ENCODE measurements around the gene AHNAK. TPM values are rescaled to one million over a fixed set of nuclear protein-coding genes. Genes with fewer than 3 reads are reported as not detected.
"Not testable (repeated sequence)": the region's sequence is repeated elsewhere in the genome, so short reads cannot be mapped to it uniquely, and the experiment has no call there.

Gene AHNAK
- total RNA-seq, 1 experiment from 2014 or later = 281 TPM

- no peak for DNase-seq (ENCODE audit: low spot score)
Measured at GRCh38 chr11:62464655-62465054, 82.0 kb downstream of the AHNAK start.

- no peak for DNase-seq (ENCODE audit: low spot score)
Measured at GRCh38 chr11:62463121-62463542, 83.5 kb downstream of the AHNAK start.

- DNase-seq (ENCODE audit: low spot score) = no peak
Measured at GRCh38 chr11:62462508-62462892, 84.1 kb downstream of the AHNAK start.

- DNase-seq (ENCODE audit: low spot score) = peak; percentile 22
Measured at GRCh38 chr11:62461740-62462507, 84.7 kb downstream of the AHNAK start.

DNA sequence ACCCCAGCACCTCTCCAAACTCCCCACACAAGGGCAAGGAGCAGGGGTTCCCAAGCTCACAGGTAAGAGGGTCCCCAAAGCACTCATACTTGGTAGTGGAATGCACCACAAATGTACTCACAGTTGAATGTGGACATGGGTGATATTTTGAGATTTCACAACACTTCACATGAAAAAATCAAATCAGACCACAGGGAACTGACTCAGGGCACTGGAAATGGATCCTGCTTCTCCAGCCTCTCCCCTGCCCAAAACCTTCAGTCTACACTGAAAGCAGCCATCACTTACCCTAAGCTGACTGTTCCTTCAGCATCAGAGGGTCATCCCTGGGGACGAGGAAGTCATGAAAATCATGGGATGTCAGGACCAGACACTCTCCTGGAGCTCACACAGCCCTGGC, 87.5 kb downstream of the AHNAK start:
- DNase-seq (ENCODE audit: low spot score) = peak; percentile 19

- DNase-seq (ENCODE audit: low spot score) = peak; percentile 83
Measured at GRCh38 chr11:62458212-62459002, 88.2 kb downstream of the AHNAK start.

GRCh38 chr11:62457478-62457877, 89.1 kb downstream of the AHNAK start:
- no peak for DNase-seq (ENCODE audit: low spot score)

DNA sequence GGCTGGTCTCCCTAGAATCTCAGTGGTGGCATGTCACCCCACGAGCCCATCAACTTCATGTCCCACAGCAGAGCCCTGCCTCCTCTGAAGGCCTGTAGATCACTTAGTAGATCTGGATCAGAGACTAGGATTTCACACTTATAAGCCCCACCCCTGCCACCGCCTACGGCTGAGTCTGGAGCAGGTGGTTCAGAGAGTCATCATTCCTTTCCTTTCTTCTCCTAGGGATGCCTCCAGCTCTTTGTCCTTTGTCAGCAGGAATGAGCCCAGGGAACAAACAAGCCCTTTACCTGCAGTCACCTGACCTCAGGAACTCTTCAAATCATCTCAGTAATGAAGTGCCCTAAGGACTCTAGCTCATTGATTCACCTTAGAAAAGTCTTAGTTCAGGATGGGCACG, 90.0 kb downstream of the AHNAK start:
- DNase-seq (ENCODE audit: low spot score) = peak; percentile 55

- DNase-seq (ENCODE audit: low spot score) = no peak
Measured at GRCh38 chr11:62452839-62453468, 93.7 kb downstream of the AHNAK start.

DNA sequence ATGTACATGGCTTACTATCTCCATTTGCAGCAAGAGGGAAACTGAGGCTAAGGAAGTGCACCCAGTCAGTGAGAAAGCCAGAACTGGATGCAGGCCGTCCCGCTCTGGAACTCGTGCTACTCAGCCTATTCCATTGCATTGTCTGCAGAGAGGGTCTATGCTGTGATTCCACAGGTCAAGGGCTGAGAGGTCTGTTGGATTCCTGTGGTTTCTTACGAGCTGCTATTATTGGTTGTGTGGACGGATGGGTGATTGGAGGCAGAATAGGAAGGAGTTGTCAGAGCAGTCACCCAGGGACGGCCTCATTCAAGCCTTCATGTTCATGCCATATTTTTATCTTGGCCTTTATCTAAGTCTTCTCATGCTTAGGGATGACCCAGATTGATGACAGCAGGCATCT, 94.3 kb downstream of the AHNAK start:
- DNase-seq (ENCODE audit: low spot score) = no peak

DNA sequence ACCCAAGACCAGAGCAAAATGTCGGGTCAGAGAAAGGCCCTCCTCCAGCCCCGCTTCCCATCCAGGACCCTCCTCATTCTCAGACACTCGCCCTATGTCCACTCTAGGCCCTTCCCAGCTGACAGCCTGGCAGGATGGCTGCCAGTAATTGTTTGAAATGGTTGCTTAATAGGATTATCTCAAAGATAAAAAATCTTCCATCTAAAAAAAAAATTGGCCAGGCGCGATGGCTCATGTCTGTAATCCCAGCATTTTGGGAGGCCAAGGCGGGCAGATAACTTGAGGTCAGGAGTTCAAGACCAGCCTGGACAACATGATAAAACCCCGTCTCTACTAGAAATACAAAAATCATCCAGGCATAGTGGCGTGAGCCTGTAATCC, 95.4 kb downstream of the AHNAK start:
- no peak for DNase-seq (ENCODE audit: low spot score)

- no peak for DNase-seq (ENCODE audit: low spot score)
Measured at GRCh38 chr11:62450543-62451240, 95.9 kb downstream of the AHNAK start.

DNA sequence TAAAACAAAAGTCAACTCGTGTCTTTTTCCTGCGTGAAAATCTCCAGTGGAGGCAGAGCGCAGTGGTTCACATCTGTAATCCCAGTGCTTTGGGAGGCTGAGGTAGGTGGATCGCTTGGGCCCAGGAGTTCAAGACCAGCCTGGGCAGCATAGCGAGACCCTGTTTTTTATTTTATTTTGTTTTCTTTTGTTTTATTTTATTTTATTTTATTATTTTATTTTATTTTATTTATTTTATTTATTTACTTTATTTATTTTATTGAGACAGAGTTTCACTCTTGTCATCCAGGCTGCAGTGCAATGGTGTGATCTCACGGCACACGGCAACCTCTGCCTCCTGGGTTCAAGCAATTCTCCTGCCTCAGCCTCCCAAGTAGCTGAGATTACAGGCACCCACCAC, 96.7 kb downstream of the AHNAK start:
- DNase-seq (ENCODE audit: low spot score) = not testable (repeated sequence)

GRCh38 chr11:62449451-62449851, 97.2 kb downstream of the AHNAK start:
- DNase-seq (ENCODE audit: low spot score) = peak; percentile 88

DNA sequence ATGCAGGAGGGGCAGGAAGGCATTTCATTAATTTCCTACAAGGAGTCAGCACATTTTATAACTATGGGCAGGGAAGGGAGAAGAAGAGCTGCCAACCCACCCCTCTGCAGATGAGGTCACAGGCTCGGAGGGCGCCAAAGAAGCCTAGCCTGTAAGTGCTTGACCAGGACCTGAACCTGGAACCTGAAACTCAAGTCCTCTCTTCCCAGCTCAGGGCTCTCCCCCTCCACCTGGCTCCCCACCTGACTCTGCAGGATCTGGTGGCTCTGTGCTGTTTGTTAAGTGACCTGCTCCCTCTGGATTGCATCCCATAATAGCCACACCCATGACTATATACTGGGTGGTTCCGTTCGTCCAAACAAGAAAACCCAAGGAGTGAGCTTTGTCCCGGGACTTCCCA, 100.5 kb downstream of the AHNAK start:
- DNase-seq (ENCODE audit: low spot score) = peak; percentile 37

DNA sequence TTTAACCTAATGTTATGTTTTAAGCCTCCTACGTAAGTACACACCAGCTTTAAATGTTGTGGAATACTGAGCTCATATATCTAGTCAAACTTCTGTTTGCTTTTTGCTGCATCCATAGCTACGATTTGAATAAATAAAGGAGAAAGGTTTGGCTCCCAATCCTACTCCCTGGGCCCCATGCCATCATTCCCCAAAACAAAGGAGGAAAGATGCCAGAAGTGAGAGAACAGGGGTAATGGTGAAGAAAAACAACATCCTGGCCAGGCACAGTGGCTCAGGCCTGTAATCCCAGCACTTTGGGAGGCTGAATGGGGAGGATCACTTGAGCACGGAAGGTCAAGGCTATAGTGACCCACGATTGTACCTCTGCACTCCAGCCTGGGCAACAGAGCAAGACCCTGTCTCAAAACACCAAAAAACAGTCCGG, 101.3 kb downstream of the AHNAK start:
- no peak for DNase-seq (ENCODE audit: low spot score)

- no peak for DNase-seq (ENCODE audit: low spot score)
Measured at GRCh38 chr11:62444835-62445234, 101.8 kb downstream of the AHNAK start.

DNA sequence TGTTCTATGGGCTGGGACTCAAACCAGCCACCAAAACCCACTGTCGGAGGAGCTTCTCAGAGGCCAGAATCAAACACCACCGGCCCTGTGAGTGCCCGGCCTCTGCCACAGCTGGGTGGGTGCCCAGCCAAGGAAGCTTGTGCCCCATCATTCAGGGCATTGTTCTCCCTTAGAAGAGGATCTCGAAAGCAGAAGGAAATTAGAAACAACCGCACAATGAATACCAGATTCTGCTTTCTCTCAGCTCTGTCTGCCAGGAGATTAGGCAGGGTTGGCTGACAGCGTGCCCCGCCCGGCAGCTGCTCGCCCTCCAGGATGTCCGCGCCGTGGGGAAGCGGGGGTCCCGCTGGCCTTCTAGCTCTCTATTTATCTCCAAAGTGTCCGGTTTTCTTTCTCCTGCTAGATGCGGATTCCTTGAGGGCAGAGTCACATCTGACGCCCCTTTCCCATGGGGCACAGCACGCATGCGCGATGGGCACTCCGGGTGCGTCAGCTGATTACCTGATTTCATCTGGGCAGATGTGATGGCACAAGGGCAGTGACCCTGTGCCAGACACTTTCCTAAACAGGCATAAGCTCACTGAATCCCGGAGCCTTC, 102.3 kb downstream of the AHNAK start:
- no peak for DNase-seq (ENCODE audit: low spot score)

DNA sequence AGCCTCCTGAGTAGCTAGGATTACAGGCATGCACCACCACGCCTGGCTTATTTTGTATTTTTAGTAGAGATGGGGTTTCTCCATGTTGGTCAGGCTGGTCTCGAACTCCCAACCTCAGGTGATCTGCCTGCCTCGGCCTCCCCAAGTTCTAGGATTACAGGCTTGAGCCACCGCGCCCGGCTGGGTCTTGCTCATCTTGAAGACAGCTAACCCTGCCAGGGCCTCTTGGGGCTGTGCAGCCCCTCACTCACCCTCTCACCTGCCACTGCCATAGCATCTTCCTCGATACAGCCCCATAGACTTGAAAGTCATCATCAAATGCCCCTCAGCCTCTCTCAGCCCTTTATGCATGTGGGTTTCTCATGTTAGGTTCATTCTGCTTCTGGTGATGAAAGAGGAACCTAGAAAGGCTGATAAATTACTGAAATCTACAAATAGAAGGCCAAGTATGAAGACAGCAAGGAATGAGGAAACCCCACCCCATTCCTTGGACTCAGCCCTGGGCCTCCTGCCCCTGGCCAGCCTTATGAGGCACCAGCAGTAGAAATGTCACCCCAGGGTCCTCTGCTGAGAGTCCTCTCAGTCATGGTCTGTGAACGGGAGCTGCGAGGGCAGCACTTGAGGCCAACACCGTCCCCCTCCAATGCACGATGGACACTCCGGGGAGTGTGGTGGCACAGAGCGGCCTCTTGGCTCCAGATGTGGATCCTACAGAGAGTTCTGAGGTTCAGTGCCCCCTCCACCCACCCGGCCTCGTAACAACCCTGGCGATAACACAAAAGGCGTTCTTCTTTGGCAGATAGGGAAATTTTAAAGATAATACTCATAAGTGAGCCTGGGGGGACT, 103.0 kb downstream of the AHNAK start:
- no peak for DNase-seq (ENCODE audit: low spot score)

DNA sequence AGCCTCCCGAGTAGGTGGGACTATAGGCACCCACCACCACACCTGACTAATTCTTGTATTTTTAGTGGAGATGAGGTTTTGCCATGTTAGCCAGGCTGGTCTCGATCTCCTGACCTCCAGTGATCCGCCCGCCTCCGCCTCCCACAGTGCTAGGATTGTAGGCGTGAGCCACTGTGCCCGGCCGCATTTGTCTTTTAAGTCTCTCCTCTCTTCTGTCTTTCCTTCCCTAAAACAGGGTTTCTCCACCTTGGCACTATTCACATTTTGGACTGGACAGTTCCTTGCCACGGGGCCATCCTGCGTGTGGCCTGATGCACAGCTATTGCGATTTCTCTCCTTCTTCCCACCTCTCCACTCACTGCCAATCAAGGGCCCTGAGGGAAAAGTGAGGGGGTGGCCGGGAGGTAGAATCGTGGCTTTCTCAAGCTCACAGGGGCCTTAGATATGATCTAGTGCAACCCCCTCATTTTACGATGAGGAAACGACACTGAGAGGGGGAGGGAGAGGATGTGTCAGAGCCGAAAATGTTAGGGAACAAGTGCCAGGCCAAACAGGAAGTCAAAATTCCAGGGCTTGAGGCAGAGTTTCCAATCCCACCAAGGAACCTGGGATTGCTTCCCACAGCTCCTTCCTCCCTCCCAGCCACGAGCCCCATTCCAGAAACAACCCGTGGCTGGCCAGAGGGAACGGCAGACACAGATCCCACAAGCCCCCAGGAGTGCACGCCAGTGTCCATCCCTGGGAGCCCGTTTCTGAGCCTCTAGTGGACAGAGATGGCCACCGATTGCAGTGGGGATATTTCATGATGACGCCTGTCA, 106.6 kb downstream of the AHNAK start:
- no peak for DNase-seq (ENCODE audit: low spot score)

Data from HT-29 (cell line).